CD14-positive monocyte (primary cell): ENCODE measurements around the gene GALNT18. TPM values are rescaled to one million over a fixed set of nuclear protein-coding genes. Genes with fewer than 3 reads are reported as not detected.

Source experiments
- DNase-seq, 3 donors: peaks; one replicate each; pipeline ENCODE4 v3.0.0-alpha.2; 2011 to 2022
- H2AFZ ChIP-seq: 2 replicates; pipeline ENCODE4 v1.6.0; 2012; ENCODE audit warnings: mild to moderate bottlenecking, low read depth, low read length, inconsistent platforms; ENCODE audit not compliant: insufficient read depth, poor library complexity, severe bottlenecking
- H3K27ac ChIP-seq, 2 donors: 1 replicate in 1 of 2; 2 replicates in 1 of 2; pipeline ENCODE4 v1.5.1; 2012 to 2013; ENCODE audit warnings: low read length in 2 of 2, control low read depth in 1 of 2, inconsistent platforms in 1 of 2, low read depth in 1 of 2, mild to moderate bottlenecking in 1 of 2
- H3K27me3 ChIP-seq, 2 donors: one replicate each; pipeline versions ENCODE4 v1.6.0 to v1.6.1; 2011 to 2013; ENCODE audit warnings: low read length in 2 of 2; ENCODE audit not compliant: control insufficient read depth in 2 of 2, insufficient read depth in 2 of 2
- H3K36me3 ChIP-seq, 2 donors: replicated peaks in 1 of 2; 1 replicate in 1 of 2; 2 replicates in 1 of 2; pipeline versions ENCODE4 v1.5.1 to v1.6.1; 2012 to 2013; ENCODE audit warnings: low read length in 2 of 2, control low read depth in 1 of 2, inconsistent platforms in 1 of 2, mild to moderate bottlenecking in 1 of 2; ENCODE audit not compliant: insufficient read depth in 2 of 2, control insufficient read depth in 1 of 2
- H3K4me1 ChIP-seq, 2 donors: 1 replicate in 1 of 2; 2 replicates in 1 of 2; pipeline versions ENCODE4 v1.5.1 to v1.6.1; 2012 to 2013; ENCODE audit warnings: low read length in 2 of 2, control low read depth in 1 of 2, inconsistent platforms in 1 of 2, mild to moderate bottlenecking in 1 of 2, moderate library complexity in 1 of 2; ENCODE audit not compliant: insufficient read depth in 2 of 2, control insufficient read depth in 1 of 2
- H3K4me2 ChIP-seq: replicated peaks from 2 replicates; pipeline ENCODE3; 2012; ENCODE audit warnings: low read length, moderate library complexity, mild to moderate bottlenecking; ENCODE audit not compliant: poor library complexity, severe bottlenecking; ENCODE audit errors: extremely low read depth
- H3K4me3 ChIP-seq, 3 experiments: fragments of 200-600 bp in 1 of 3; sonication (generic) in 1 of 3; replicated peaks in 1 of 3; 1 replicate in 2 of 3; 2 replicates in 1 of 3; pipeline ENCODE4 v1.5.1; 2011 to 2013; ENCODE audit warnings: low read length in 3 of 3, mild to moderate bottlenecking in 3 of 3, control low read depth in 2 of 3, low read depth in 2 of 3, inconsistent platforms in 1 of 3, moderate library complexity in 1 of 3
- H3K79me2 ChIP-seq: 2 replicates; pipeline ENCODE4 v1.6.0; 2012; ENCODE audit warnings: mild to moderate bottlenecking, control low read depth, inconsistent platforms, low read length, moderate library complexity; ENCODE audit not compliant: insufficient read depth
- H3K9ac ChIP-seq: 2 replicates; pipeline ENCODE4 v1.6.0; 2017; ENCODE audit warnings: low read length, mild to moderate bottlenecking; ENCODE audit not compliant: insufficient read depth, poor library complexity, severe bottlenecking
- H3K9me3 ChIP-seq, 2 donors: replicated peaks in 1 of 2; 1 replicate in 1 of 2; 2 replicates in 1 of 2; pipeline versions ENCODE4 v1.5.1 to v1.6.1; 2012 to 2013; ENCODE audit warnings: low read length in 2 of 2, control low read depth in 1 of 2; ENCODE audit not compliant: control insufficient read depth in 1 of 2, insufficient read depth in 1 of 2
- H4K20me1 ChIP-seq: 2 replicates; pipeline ENCODE4 v1.6.0; 2012; ENCODE audit warnings: mild to moderate bottlenecking, low read length, control low read depth, moderate library complexity; ENCODE audit not compliant: insufficient read depth
- H3K27ac Mint-ChIP-seq, 7 donors: one replicate each; pipeline ENCODE4 v1.8.0; 2020; ENCODE audit warnings: mild to moderate bottlenecking in 7 of 7, mixed read lengths in 7 of 7, moderate library complexity in 6 of 7, inconsistent platforms in 2 of 7
- H3K27me3 Mint-ChIP-seq, 3 donors: one replicate each; pipeline ENCODE4 v1.8.0; 2021 to 2022; ENCODE audit warnings: low read depth in 3 of 3, mild to moderate bottlenecking in 3 of 3, mixed read lengths in 3 of 3, moderate library complexity in 3 of 3, inconsistent platforms in 1 of 3
- H3K36me3 Mint-ChIP-seq, 2 donors: one replicate each; pipeline ENCODE4 v1.8.0; 2020; ENCODE audit warnings: mixed read lengths in 2 of 2, inconsistent platforms in 1 of 2, mild to moderate bottlenecking in 1 of 2
- H3K4me1 Mint-ChIP-seq: one replicate; pipeline ENCODE4 v1.8.0; 2020; ENCODE audit warnings: mild to moderate bottlenecking, mixed read lengths
- H3K4me3 Mint-ChIP-seq, 2 donors: one replicate each; pipeline ENCODE4 v1.8.0; 2020; ENCODE audit warnings: mild to moderate bottlenecking in 2 of 2, mixed read lengths in 2 of 2, moderate library complexity in 1 of 2
- H3K9me3 Mint-ChIP-seq, 7 donors: one replicate each; pipeline ENCODE4 v1.8.0; 2020 to 2022; ENCODE audit warnings: mixed read lengths in 7 of 7, mild to moderate bottlenecking in 6 of 7, moderate library complexity in 6 of 7, inconsistent platforms in 2 of 7
- WGBS: methylation state at CpG from one replicate; pipeline ENCODE4 v1.1.5; 2013; ENCODE audit warnings: missing lambda C conversion rate; ENCODE audit not compliant: insufficient coverage; 5-methylcytosine and 5-hydroxymethylcytosine counted together
- intact Hi-C, 2 donors: fragments of 100-400 bp; cut with micrococcal nuclease; formaldehyde crosslinking; loops; one replicate each; pipeline versions ENCODE4 v1.15.0 to v1.15.1; 2023
- polyA plus RNA-seq, 3 donors: library from polyadenylated mRNA; depleted of rRNA in 1 of 3; unstranded in 2 of 3; stranded (reverse) in 1 of 3; fragments of 300-500 nt in 2 of 3; fragments of >200 nt in 1 of 3; fragmentation: Illumina TruSeq in 2 of 3; gene quantifications; 1 replicate in 2 of 3; 2 replicates in 1 of 3; pipeline ENCODE4 v1.2.3, GENCODE V29; 2012 to 2021
- TF ChIP-seq, protein P1 (sequence below): fragments of 200-600 bp; IDR thresholded peaks from one replicate; pipeline ENCODE4 v1.8.0; 2022; ENCODE audit warnings: antibody characterized with exemption, mild to moderate bottlenecking

GALNT18 gene
- polyA plus RNA-seq, 3 donors = not detected

DNA sequence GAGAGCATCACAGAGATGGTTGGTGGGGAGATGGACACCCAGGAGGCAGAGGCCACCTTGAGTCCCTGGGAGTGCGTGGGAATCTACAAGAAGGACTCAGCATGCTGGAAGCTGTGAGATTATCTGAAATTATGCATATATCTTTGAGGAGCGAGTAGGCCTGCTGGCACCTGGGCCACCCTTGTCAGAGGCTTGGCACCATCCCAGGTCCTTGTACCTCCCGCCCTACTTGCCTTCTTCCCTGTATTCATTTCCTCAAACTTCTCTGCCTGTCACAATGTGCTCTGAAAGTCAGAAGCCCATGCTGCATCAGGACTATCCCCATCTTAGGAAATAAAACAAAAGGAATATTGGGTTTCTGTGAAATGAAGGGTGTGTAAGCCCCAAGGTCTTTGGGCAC is 135.8 kb downstream of the GALNT18 start:
- H3K9ac ChIP-seq = no peak overlapping the region
- Mint-ChIP-seq H3K27ac (no peak overlapping the region), H3K9me3 (peaks cover 0 to 2% (median 0%) of the 10 kb centered on the region in 7 donors), H3K36me3 (no peaks in the 10 kb centered on the region), H3K27me3 (peaks cover 2 to 9% (median 9%) of the 10 kb centered on the region in 3 donors), H3K4me3 (no peak overlapping the region), H3K4me1 (no peaks in the 10 kb centered on the region)
- no peaks in the 10 kb centered on the region for H3K4me1 ChIP-seq
- no peaks in the 10 kb centered on the region for H3K9me3 ChIP-seq
- WGBS = 80% methylated on average over 1 of the region's 3 CpGs
- TF ChIP-seq, protein P1, sequence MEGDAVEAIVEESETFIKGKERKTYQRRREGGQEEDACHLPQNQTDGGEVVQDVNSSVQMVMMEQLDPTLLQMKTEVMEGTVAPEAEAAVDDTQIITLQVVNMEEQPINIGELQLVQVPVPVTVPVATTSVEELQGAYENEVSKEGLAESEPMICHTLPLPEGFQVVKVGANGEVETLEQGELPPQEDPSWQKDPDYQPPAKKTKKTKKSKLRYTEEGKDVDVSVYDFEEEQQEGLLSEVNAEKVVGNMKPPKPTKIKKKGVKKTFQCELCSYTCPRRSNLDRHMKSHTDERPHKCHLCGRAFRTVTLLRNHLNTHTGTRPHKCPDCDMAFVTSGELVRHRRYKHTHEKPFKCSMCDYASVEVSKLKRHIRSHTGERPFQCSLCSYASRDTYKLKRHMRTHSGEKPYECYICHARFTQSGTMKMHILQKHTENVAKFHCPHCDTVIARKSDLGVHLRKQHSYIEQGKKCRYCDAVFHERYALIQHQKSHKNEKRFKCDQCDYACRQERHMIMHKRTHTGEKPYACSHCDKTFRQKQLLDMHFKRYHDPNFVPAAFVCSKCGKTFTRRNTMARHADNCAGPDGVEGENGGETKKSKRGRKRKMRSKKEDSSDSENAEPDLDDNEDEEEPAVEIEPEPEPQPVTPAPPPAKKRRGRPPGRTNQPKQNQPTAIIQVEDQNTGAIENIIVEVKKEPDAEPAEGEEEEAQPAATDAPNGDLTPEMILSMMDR = no peak
- no peak overlapping the region for H3K4me3 ChIP-seq
- no peak overlapping the region for H3K4me2 ChIP-seq
- no peaks in the 10 kb centered on the region for H4K20me1 ChIP-seq
- intact Hi-C loops = no loop called here
- no peak overlapping the region for H2AFZ ChIP-seq
- no peaks in the 10 kb centered on the region for H3K36me3 ChIP-seq
- H3K79me2 ChIP-seq = no peaks in the 10 kb centered on the region
- H3K27ac ChIP-seq = no peak overlapping the region
- no peak for DNase-seq
- H3K27me3 ChIP-seq = no peaks in the 10 kb centered on the region

DNA sequence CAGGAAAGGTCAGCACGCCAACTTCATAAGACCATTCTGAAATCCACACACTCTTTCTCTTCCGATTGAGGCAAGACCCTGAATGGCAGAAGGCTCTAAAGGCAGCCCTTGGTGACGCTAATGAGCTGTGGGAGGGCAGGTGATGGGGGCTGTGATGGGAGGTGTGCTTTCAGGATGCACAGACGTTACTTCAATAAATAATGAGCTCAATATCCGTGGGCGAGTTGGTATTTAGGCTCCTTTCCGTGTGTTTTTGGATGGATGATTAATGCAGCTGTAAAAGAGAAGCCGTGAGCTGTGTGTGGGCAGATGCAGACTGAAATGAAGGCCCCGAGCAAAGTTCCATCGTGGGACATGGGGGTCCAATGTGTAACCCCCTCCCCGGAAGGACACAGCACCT is 138.2 kb downstream of the GALNT18 start:
- intact Hi-C loops = no loop called here
- TF ChIP-seq, protein P1 = no peak
- Histone ChIP-seq H3K9ac (no peak overlapping the region), H3K4me1 (no peaks in the 10 kb centered on the region), H4K20me1 (no peaks in the 10 kb centered on the region), H3K9me3 (no peaks in the 10 kb centered on the region), H3K36me3 (no peaks in the 10 kb centered on the region), H3K4me3 (no peak overlapping the region), H3K27me3 (no peaks in the 10 kb centered on the region), H3K4me2 (no peak overlapping the region), H3K79me2 (no peaks in the 10 kb centered on the region), H3K27ac (no peak overlapping the region), H2AFZ (no peak overlapping the region)
- no peak for DNase-seq
- no peaks in the 10 kb centered on the region for H3K36me3 Mint-ChIP-seq
- H3K27me3 Mint-ChIP-seq = peaks cover 2 to 10% (median 4%) of the 10 kb centered on the region in 3 donors
- H3K27ac Mint-ChIP-seq = no peak overlapping the region
- H3K4me3 Mint-ChIP-seq = no peak overlapping the region
- H3K9me3 Mint-ChIP-seq = peaks cover 0 to 2% (median 0%) of the 10 kb centered on the region in 7 donors
- no peaks in the 10 kb centered on the region for H3K4me1 Mint-ChIP-seq
- 97% methylated on average over 8 of the region's 11 CpGs for WGBS
